ENCODE measurements around the gene HP. TPM values are rescaled to one million over a fixed set of nuclear protein-coding genes. Genes with fewer than 3 reads are reported as not detected.
"Not testable (repeated sequence)": the region's sequence is repeated elsewhere in the genome, so short reads cannot be mapped to it uniquely, and the experiment has no call there.

The HP gene, protein sequence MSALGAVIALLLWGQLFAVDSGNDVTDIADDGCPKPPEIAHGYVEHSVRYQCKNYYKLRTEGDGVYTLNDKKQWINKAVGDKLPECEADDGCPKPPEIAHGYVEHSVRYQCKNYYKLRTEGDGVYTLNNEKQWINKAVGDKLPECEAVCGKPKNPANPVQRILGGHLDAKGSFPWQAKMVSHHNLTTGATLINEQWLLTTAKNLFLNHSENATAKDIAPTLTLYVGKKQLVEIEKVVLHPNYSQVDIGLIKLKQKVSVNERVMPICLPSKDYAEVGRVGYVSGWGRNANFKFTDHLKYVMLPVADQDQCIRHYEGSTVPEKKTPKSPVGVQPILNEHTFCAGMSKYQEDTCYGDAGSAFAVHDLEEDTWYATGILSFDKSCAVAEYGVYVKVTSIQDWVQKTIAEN
- 5.3 TPM for total RNA-seq
- 16.9 TPM for polyA plus RNA-seq
- long read RNA-seq, donor 1: 0 reads
- long read RNA-seq, donor 2: 0 reads
- long read RNA-seq, donor 3: 0 reads
- long read RNA-seq, donor 4: 0 reads
- long read RNA-seq, donor 5, partial matches to known transcripts: 0 of 4 reads
- long read RNA-seq, donor 5, other reads (novel, unspliced or antisense): 0 of 4 reads
- long read RNA-seq, donor 6: 0 reads
- long read RNA-seq, donor 7, partial matches to known transcripts: 0 of 1 reads
- long read RNA-seq, donor 7, other reads (novel, unspliced or antisense): 0 of 1 reads
- long read RNA-seq, donor 8: 0 reads
- long read RNA-seq, donor 9: 0 reads
- long read RNA-seq, donor 10, partial matches to known transcripts: 0 of 2 reads
- long read RNA-seq, donor 10, other reads (novel, unspliced or antisense): 0 of 2 reads

- not testable (repeated sequence) for H3K27me3 ChIP-seq (ENCODE audit: control insufficient read depth in 2 of 2, insufficient read depth in 1 of 2, low read length in 1 of 2); DNase-seq (ENCODE audit: low read depth in 6 of 9, low spot score in 9 of 9); H3K4me1 ChIP-seq (ENCODE audit: control insufficient read depth in 2 of 2, insufficient read depth in 2 of 2, low read length in 2 of 2); H3K9me3 ChIP-seq (ENCODE audit: control insufficient read depth in 2 of 2, insufficient read depth in 1 of 2, low read length in 1 of 2); H3K36me3 ChIP-seq (ENCODE audit: control insufficient read depth in 2 of 2, insufficient read depth in 2 of 2, low read length in 1 of 2); H3K4me3 ChIP-seq (ENCODE audit: low read length in 2 of 2); H3K27ac ChIP-seq (ENCODE audit: low read depth in 1 of 2, low read length in 1 of 2)
- WGBS: 88% methylated on average over 5 of the region's 5 CpGs
Observed at GRCh38 chr16:72054254-72054847, at the start of gene HP. TSS of gene HP (plus strand) at chr16:72054505. CDS start at chr16:72054653, 148 bp downstream.

DNA sequence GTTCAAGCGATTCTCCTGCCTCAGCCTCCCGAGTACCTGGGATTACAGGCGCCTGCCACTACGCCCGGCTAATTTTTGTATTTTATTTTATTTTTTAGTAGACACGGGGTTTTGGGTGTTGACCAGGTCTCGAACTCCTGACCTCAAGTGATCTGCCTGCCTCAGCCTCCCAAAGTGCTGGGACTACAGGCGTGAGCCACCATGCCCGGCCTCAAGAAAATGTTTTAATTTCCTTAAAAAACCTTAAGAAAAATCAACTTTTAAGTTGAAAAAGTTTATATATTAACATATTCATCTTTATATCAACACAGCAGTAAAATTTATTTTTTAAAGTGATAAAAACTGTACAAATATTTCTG is 46.3 kb upstream of the HP start:
- not testable (repeated sequence) for DNase-seq (ENCODE audit: low read depth in 6 of 9, low spot score in 9 of 9)

DNA sequence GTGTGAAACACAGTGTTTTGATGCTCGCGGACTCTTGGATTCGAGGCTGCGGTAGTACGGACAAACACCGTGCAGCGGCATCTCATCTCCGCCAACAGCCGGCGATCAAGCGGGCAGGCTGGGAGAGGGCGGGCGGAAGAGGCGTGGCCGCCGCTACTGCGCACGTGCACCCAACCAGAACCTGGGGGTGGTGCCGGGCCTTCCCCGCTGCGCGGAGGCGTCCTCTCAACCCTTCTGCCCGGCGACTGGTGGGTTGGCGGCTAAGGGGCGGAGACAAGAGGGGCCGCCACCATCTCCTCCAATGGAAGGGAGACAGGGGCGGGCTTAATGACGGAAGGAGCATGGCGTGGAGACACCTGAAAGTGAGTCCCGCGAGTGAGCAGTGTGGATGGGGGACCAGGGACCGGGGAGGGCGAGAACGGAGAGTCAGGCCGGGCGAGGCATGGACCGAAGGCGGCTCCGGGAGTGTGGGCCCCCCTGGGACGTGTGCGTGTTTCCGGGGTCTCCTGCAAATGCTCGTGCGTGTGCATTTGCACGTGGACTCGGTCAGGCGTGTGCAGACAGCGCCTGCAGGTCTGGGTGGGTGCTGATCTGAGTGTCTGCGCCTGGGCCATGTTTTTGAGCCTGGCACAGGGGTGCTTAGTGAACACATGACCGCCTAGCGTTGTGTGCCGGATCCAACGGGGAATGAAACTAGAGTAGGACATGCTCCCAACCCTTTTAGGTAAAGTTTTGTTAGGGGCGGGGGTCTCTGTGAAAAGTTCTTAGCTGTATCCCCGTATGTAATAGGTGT is 45.7 kb upstream of the HP start, which contains the start of gene DHODH:
Gene DHODH (plus strand): TSS at position 321 of the 793 bp plus-strand sequence. CDS start 21 bp downstream, at position 342.
- Histone ChIP-seq H3K36me3 (ENCODE audit: control insufficient read depth in 2 of 2, insufficient read depth in 2 of 2, low read length in 1 of 2) (peaks cover 0 to 3% of the 10 kb centered on the region in 2 donors), H3K27me3 (ENCODE audit: control insufficient read depth in 2 of 2, insufficient read depth in 1 of 2, low read length in 1 of 2) (no peaks in the 10 kb centered on the region), H3K9me3 (ENCODE audit: control insufficient read depth in 2 of 2, insufficient read depth in 1 of 2, low read length in 1 of 2) (no peaks in the 10 kb centered on the region), H3K4me1 (ENCODE audit: control insufficient read depth in 2 of 2, insufficient read depth in 2 of 2, low read length in 2 of 2) (peaks cover 2 to 4% of the 10 kb centered on the region in 2 donors), H3K4me3 (ENCODE audit: low read length in 2 of 2) (peak within 1 kb of the TSS; percentile 83 to 89), H3K27ac (ENCODE audit: low read depth in 1 of 2, low read length in 1 of 2) (peak within 1 kb of the TSS; percentile 36 to 58)
- DNase-seq (ENCODE audit: low read depth in 6 of 9, low spot score in 9 of 9): peak; percentile 85 to 98 (median 96)
- under 1% methylated on average over 57 of the region's 57 CpGs for WGBS

More for the DNA sequence above, 46.3 kb upstream of the HP start:
- H3K27me3 ChIP-seq (ENCODE audit: control insufficient read depth in 2 of 2, insufficient read depth in 1 of 2, low read length in 1 of 2); H3K9me3 ChIP-seq (ENCODE audit: control insufficient read depth in 2 of 2, insufficient read depth in 1 of 2, low read length in 1 of 2); H3K27ac ChIP-seq (ENCODE audit: low read depth in 1 of 2, low read length in 1 of 2); H3K36me3 ChIP-seq (ENCODE audit: control insufficient read depth in 2 of 2, insufficient read depth in 2 of 2, low read length in 1 of 2); H3K4me1 ChIP-seq (ENCODE audit: control insufficient read depth in 2 of 2, insufficient read depth in 2 of 2, low read length in 2 of 2): not testable (repeated sequence)
- WGBS: 84% methylated on average over 9 of the region's 9 CpGs
- H3K4me3 ChIP-seq (ENCODE audit: low read length in 2 of 2): peak overlapping the region; percentile 16 to 83

DNA sequence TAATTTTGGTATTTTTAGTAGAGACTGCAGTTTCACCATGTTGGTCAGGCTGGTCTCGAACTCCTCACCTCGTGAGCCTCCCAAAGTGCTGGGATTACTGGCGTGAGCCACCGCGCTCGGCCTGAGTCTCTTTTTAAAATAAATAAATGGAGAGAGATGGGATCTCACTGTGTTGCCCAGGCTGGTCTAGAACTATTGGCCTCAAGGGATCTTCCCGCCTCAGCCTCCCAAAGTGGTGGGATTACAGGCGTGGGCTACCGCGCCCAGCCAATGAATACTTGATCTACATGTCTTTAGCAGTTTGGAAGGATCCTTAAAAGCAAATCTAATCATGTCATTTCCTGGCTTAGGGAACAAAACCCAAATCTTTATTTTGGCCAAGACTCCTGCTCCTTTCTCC is 44.5 kb upstream of the HP start:
- peaks cover 2 to 4% of the 10 kb centered on the region in 2 donors for H3K4me1 ChIP-seq (ENCODE audit: control insufficient read depth in 2 of 2, insufficient read depth in 2 of 2, low read length in 2 of 2)
- peaks cover 3 to 7% of the 10 kb centered on the region in 2 donors for H3K36me3 ChIP-seq (ENCODE audit: control insufficient read depth in 2 of 2, insufficient read depth in 2 of 2, low read length in 1 of 2)
- H3K4me3 ChIP-seq (ENCODE audit: low read length in 2 of 2): no peak overlapping the region

GRCh38 chr16:72012607-72013006 is 41.7 kb upstream of the HP start:
- Histone ChIP-seq H3K27ac (ENCODE audit: low read depth in 1 of 2, low read length in 1 of 2) (no peak overlapping the region), H3K27me3 (ENCODE audit: control insufficient read depth in 2 of 2, insufficient read depth in 1 of 2, low read length in 1 of 2) (no peaks in the 10 kb centered on the region), H3K4me1 (ENCODE audit: control insufficient read depth in 2 of 2, insufficient read depth in 2 of 2, low read length in 2 of 2) (peaks cover 2 to 4% of the 10 kb centered on the region in 2 donors), H3K4me3 (ENCODE audit: low read length in 2 of 2) (no peak overlapping the region), H3K9me3 (ENCODE audit: control insufficient read depth in 2 of 2, insufficient read depth in 1 of 2, low read length in 1 of 2) (no peaks in the 10 kb centered on the region), H3K36me3 (ENCODE audit: control insufficient read depth in 2 of 2, insufficient read depth in 2 of 2, low read length in 1 of 2) (peaks cover 10 to 12% of the 10 kb centered on the region in 2 donors)
- WGBS: 89% methylated on average over 9 of the region's 9 CpGs
- no peak for DNase-seq (ENCODE audit: low read depth in 6 of 9, low spot score in 9 of 9)

More for the DNA sequence above, 44.5 kb upstream of the HP start:
- no peaks in the 10 kb centered on the region for H3K9me3 ChIP-seq (ENCODE audit: control insufficient read depth in 2 of 2, insufficient read depth in 1 of 2, low read length in 1 of 2)
- no peak for DNase-seq (ENCODE audit: low read depth in 6 of 9, low spot score in 9 of 9)
- H3K27ac ChIP-seq (ENCODE audit: low read depth in 1 of 2, low read length in 1 of 2): no peak overlapping the region
- WGBS: 98% methylated on average over 10 of the region's 10 CpGs
- H3K27me3 ChIP-seq (ENCODE audit: control insufficient read depth in 2 of 2, insufficient read depth in 1 of 2, low read length in 1 of 2): no peaks in the 10 kb centered on the region

DNA sequence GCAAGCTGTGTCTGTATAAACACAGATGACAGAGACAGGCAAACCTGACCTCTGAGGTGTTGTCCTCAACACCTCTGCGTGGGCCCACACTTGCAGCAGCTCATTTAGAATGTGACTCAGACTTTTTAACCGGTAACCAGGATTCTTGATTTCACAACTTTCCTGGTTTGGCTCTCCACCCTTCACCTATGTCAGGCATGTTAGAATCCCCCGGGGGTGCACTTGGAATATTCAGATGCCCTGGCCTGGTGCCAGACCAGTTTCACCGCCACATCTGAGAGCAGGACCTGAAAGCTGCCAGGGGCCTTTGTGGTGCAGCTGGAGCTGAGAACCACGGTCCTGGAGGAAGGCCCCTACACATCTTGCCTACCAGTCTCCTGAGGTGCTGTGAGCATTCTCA is 40.9 kb upstream of the HP start:
- no peak for DNase-seq (ENCODE audit: low read depth in 6 of 9, low spot score in 9 of 9)
- no peaks in the 10 kb centered on the region for H3K9me3 ChIP-seq (ENCODE audit: control insufficient read depth in 2 of 2, insufficient read depth in 1 of 2, low read length in 1 of 2)
- H3K4me3 ChIP-seq (ENCODE audit: low read length in 2 of 2): no peak overlapping the region
- WGBS: 77% methylated on average over 5 of the region's 5 CpGs
- H3K27ac ChIP-seq (ENCODE audit: low read depth in 1 of 2, low read length in 1 of 2): no peak overlapping the region
- H3K4me1 ChIP-seq (ENCODE audit: control insufficient read depth in 2 of 2, insufficient read depth in 2 of 2, low read length in 2 of 2): peaks cover 0 to 4% of the 10 kb centered on the region in 2 donors
- H3K27me3 ChIP-seq (ENCODE audit: control insufficient read depth in 2 of 2, insufficient read depth in 1 of 2, low read length in 1 of 2): no peaks in the 10 kb centered on the region
- peaks cover 10 to 17% of the 10 kb centered on the region in 2 donors for H3K36me3 ChIP-seq (ENCODE audit: control insufficient read depth in 2 of 2, insufficient read depth in 2 of 2, low read length in 1 of 2)

GRCh38 chr16:72013888-72014581 is 40.3 kb upstream of the HP start:
- H3K27ac ChIP-seq (ENCODE audit: low read depth in 1 of 2, low read length in 1 of 2): no peak overlapping the region
- no peak overlapping the region for H3K4me3 ChIP-seq (ENCODE audit: low read length in 2 of 2)
- H3K36me3 ChIP-seq (ENCODE audit: control insufficient read depth in 2 of 2, insufficient read depth in 2 of 2, low read length in 1 of 2): peaks cover 10 to 19% of the 10 kb centered on the region in 2 donors
- no peaks in the 10 kb centered on the region for H3K27me3 ChIP-seq (ENCODE audit: control insufficient read depth in 2 of 2, insufficient read depth in 1 of 2, low read length in 1 of 2)
- H3K9me3 ChIP-seq (ENCODE audit: control insufficient read depth in 2 of 2, insufficient read depth in 1 of 2, low read length in 1 of 2): no peaks in the 10 kb centered on the region
- 82% methylated on average over 15 of the region's 15 CpGs for WGBS
- DNase-seq (ENCODE audit: low read depth in 6 of 9, low spot score in 9 of 9): no peak
- peaks cover 0 to 1% of the 10 kb centered on the region in 2 donors for H3K4me1 ChIP-seq (ENCODE audit: control insufficient read depth in 2 of 2, insufficient read depth in 2 of 2, low read length in 2 of 2)

GRCh38 chr16:72014675-72015074 is 39.6 kb upstream of the HP start:
- WGBS: 97% methylated on average over 8 of the region's 8 CpGs
- peaks cover 10 to 19% of the 10 kb centered on the region in 2 donors for H3K36me3 ChIP-seq (ENCODE audit: control insufficient read depth in 2 of 2, insufficient read depth in 2 of 2, low read length in 1 of 2)
- H3K27me3 ChIP-seq (ENCODE audit: control insufficient read depth in 2 of 2, insufficient read depth in 1 of 2, low read length in 1 of 2): no peaks in the 10 kb centered on the region
- no peaks in the 10 kb centered on the region for H3K4me1 ChIP-seq (ENCODE audit: control insufficient read depth in 2 of 2, insufficient read depth in 2 of 2, low read length in 2 of 2)
- no peak overlapping the region for H3K27ac ChIP-seq (ENCODE audit: low read depth in 1 of 2, low read length in 1 of 2)
- no peaks in the 10 kb centered on the region for H3K9me3 ChIP-seq (ENCODE audit: control insufficient read depth in 2 of 2, insufficient read depth in 1 of 2, low read length in 1 of 2)
- no peak for DNase-seq (ENCODE audit: low read depth in 6 of 9, low spot score in 9 of 9)
- H3K4me3 ChIP-seq (ENCODE audit: low read length in 2 of 2): no peak overlapping the region
